Heart right ventricle (tissue), 16 donors: ENCODE results near the gene ZNF227. TPM values are rescaled to one million over a fixed set of nuclear protein-coding genes. Genes with fewer than 3 reads are reported as not detected.
A peak's percentile ranks its signal among the peaks of the same experiment; 100 is the strongest.
"Not testable (repeated sequence)": the region's sequence is repeated elsewhere in the genome, so short reads cannot be mapped to it uniquely, and the experiment has no call there.

ENCODE experiments used
- ATAC-seq, 8 donors: fragments of 200-7000 bp; cut with Tn5 transposase; one replicate each; pipeline ENCODE4 v1.9.1; 2020; ENCODE audit warnings: mild to moderate bottlenecking in 8 of 8, moderate library complexity in 8 of 8, moderate number of reproducible peaks in 1 of 8
- DNase-seq, 2 donors: peaks; one replicate each; pipeline ENCODE4 v3.0.0-alpha.2; 2020
- H3K27ac ChIP-seq, 10 donors: fragments of 200-600 bp; sonication (generic) in 2 of 10; one replicate each; pipeline versions ENCODE4 v1.5.0 to v1.8.0; 2020 to 2022; ENCODE audit warnings: mild to moderate bottlenecking in 3 of 10
- H3K27me3 ChIP-seq, 7 donors: fragments of 200-600 bp; one replicate each; pipeline ENCODE4 v1.8.0; 2021 to 2022; ENCODE audit warnings: mild to moderate bottlenecking in 2 of 7
- H3K36me3 ChIP-seq, 9 donors: fragments of 200-600 bp; sonication (generic) in 1 of 9; one replicate each; pipeline versions ENCODE4 v1.5.0 to v1.8.0; 2020 to 2022; ENCODE audit warnings: mild to moderate bottlenecking in 2 of 9
- H3K4me1 ChIP-seq, 9 donors: fragments of 200-600 bp; sonication (generic) in 1 of 9; one replicate each; pipeline versions ENCODE4 v1.5.0 to v1.8.0; 2020 to 2022; ENCODE audit warnings: mild to moderate bottlenecking in 4 of 9
- H3K4me3 ChIP-seq, 10 donors: fragments of 200-600 bp; sonication (generic) in 2 of 10; one replicate each; pipeline versions ENCODE4 v1.5.0 to v1.8.0; 2020 to 2022; ENCODE audit warnings: mild to moderate bottlenecking in 7 of 10, moderate library complexity in 2 of 10
- H3K9me3 ChIP-seq, 11 donors: fragments of 200-600 bp in 10 of 11; sonication (generic) in 2 of 11; one replicate each; pipeline versions ENCODE4 v1.5.0 to v1.8.0; 2013 to 2022; ENCODE audit warnings: mild to moderate bottlenecking in 2 of 11, control low read depth in 1 of 11, moderate library complexity in 1 of 11
- CTCF ChIP-seq, 9 donors: fragments of 200-600 bp; sonication (generic) in 2 of 9; IDR thresholded peaks; one replicate each; pipeline versions ENCODE4 v1.5.0 to v1.8.0; 2021 to 2022; ENCODE audit warnings: antibody characterized with exemption in 9 of 9, mild to moderate bottlenecking in 5 of 9, moderate library complexity in 1 of 9
- WGBS, 2 donors: extraction: QIAGEN DNeasy Blood & Tissue Kit; methylation state at CpG; one replicate each; pipeline ENCODE4 v1.1.7; 2013; ENCODE audit warnings: inconsistent platforms in 1 of 2; 5-methylcytosine and 5-hydroxymethylcytosine counted together
- intact Hi-C, 10 donors: fragments of 100-400 bp; cut with DNase I; formaldehyde crosslinking; loops; one replicate each; pipeline versions ENCODE4 v1.11.1 to v1.14.2; 2022
- polyA plus RNA-seq, 2 donors: library from polyadenylated mRNA; stranded (reverse); fragments of 200-250 nt; gene quantifications; one replicate each; pipeline ENCODE4 v1.2.3, GENCODE V29; 2013
- total RNA-seq, 10 donors: library from RNA; stranded (reverse); fragmentation: NEBNext Ultra II Directional in 3 of 10; extraction: Animal tissue kit (Norgen Biotek cat#: 25700) in 3 of 10; gene quantifications; one replicate each; pipeline versions ENCODE4 v1.2.1 to v1.2.4, GENCODE V29; 2021 to 2023
- donor health status: Arrhythmogenic right ventricular cardiomyopathy.
- donor health status: ischemic (EF 13 %, LVEDD 7.1; RV severe dilation, severe dysfunction).
- donor health status: healthy with polysubstance abuse.
- donor health status: DM: no; HTN: yes; CAD: no.
- donor health status: DM: no; HTN: no; CAD: no.
- donor health status: ischemic (EF 25% LVEDD 6.9; RV normal size, moderate dysfunction).
- donor health status: ischemic (EF 25% LVEDD 5.7; RV mildly dilated, moderate dysfunction).
- donor health status: healthy.
- donor health status: DM: yes; HTN: yes; CAD: no.
- donor health status: Ischemic cardiomyopathy.
- donor health status: ischemic (EF 35%, LVEDD 5.7; RV mildly dilated, moderate dysfunction).
- donor health status: nonischemic (EF 11% LVEDD 7.7; RV severe dilation, severe dysfunction).
- donor health status: DM: yes; HTN: yes; CAD: no.
- donor health status: PGD.
- donor health status: ischemic (EF 29% LVEDD 5.4; RV normal size, mild dysfunction).
- donor health status: nonischemic (EF 23%, LVEDD 6.1; RV moderate dilation, normal function).

ZNF227 gene
- total and polyA plus RNA-seq, 12 donors = 4.0 to 18.1 (median 12.5) TPM

- no peak for TF ChIP-seq CTCF (IDR thresholded peaks at IDR 0.05)
- peak overlapping the region; percentile 58 to 95 (median 76) for H3K4me3 ChIP-seq
- ATAC-seq (peak; percentile 94 to 98 (median 97)), DNase-seq (peak; percentile 86 to 94)
- no peaks in the 10 kb centered on the region for H3K36me3 ChIP-seq
- H3K27me3 ChIP-seq = peaks cover 0 to 5% (median 0%) of the 10 kb centered on the region in 7 donors
- H3K4me1 ChIP-seq = peaks cover 0 to 16% (median 8%) of the 10 kb centered on the region in 9 donors
- peak overlapping the region; percentile 88 to 96 (median 93) for H3K27ac ChIP-seq
- H3K9me3 ChIP-seq = peaks cover 0 to 31% (median 0%) of the 10 kb centered on the region in 11 donors
- intact Hi-C loops = loop anchor here in 4 of 10 donors (1.0 to 5.0 kb wide), 4 partner anchors 40 to 95 kb away; partner anchors contain the start of genes ZNF226 (in 3 of the 4) and ZNF225 (in 1 of the 4)
- WGBS, 2 donors = 4% methylated on average over 26 of the region's 26 CpGs
Measured at GRCh38 chr19:44207126-44207803, 5.1 kb upstream of the ZNF227 start.

GRCh38 chr19:44212866-44213346 is 574 bp downstream of the ZNF227 start:
- peak in 1 of 2 donors; percentile 6 for DNase-seq
- H3K36me3 ChIP-seq = peaks cover 0 to 39% (median 21%) of the 10 kb centered on the region in 9 donors
- intact Hi-C loops = loop anchor here in 6 of 10 donors (1.0 to 10.0 kb wide), 7 partner anchors 46 to 143 kb away; partner anchors contain the start of genes ZNF235 (in 3 of the 6), ZNF112 (in 2 of the 6), ZNF226 (in 2 of the 6) and ZNF225 (in 1 of the 6)
- H3K27ac ChIP-seq = peak overlapping the region; percentile 63 to 92 (median 86)
- peaks cover 0 to 7% (median 0%) of the 10 kb centered on the region in 11 donors for H3K9me3 ChIP-seq
- H3K4me1 ChIP-seq = peaks cover 0 to 32% (median 17%) of the 10 kb centered on the region in 9 donors
- no peak for TF ChIP-seq CTCF (IDR thresholded peaks at IDR 0.05)
- H3K4me3 ChIP-seq = peak overlapping the region; percentile 55 to 91 (median 81)
- 4% methylated on average over 15 of the region's 15 CpGs for WGBS, 2 donors
- peak; percentile 5 to 43 (median 34) for ATAC-seq
- no peaks in the 10 kb centered on the region for H3K27me3 ChIP-seq

GRCh38 chr19:44219926-44220325 is 7.6 kb downstream of the ZNF227 start:
- ATAC-seq = not testable (repeated sequence)

GRCh38 chr19:44220761-44221160 is 8.4 kb downstream of the ZNF227 start:
- peaks cover 0 to 63% (median 43%) of the 10 kb centered on the region in 9 donors for H3K36me3 ChIP-seq
- H3K4me3 ChIP-seq, H3K27me3 ChIP-seq, DNase-seq, intact Hi-C loops, H3K27ac ChIP-seq, ATAC-seq, H3K4me1 ChIP-seq: not testable (repeated sequence)
- WGBS, 2 donors = 95 to 97% methylated on average over 6 of the region's 6 CpGs
- H3K9me3 ChIP-seq = peaks cover 0 to 53% (median under 1%) of the 10 kb centered on the region in 11 donors

More at GRCh38 chr19:44219926-44220325, 7.6 kb downstream of the ZNF227 start:
- not testable (repeated sequence) for H3K27ac ChIP-seq, H3K4me3 ChIP-seq, H3K27me3 ChIP-seq, DNase-seq, H3K4me1 ChIP-seq
- 90 to 100% methylated on average over 1 to 3 of the region's 3 CpGs for WGBS, 2 donors
- H3K9me3 ChIP-seq = peaks cover 0 to 46% (median 0%) of the 10 kb centered on the region in 11 donors
- peaks cover 0 to 66% (median 37%) of the 10 kb centered on the region in 9 donors for H3K36me3 ChIP-seq
- intact Hi-C loops = loop anchor here in 3 of 10 donors (10.0 kb wide), 3 partner anchors 55 to 135 kb away; partner anchors contain the start of genes ZNF112 (in 1 of the 3), ZNF226 (in 1 of the 3) and ZNF235 (in 1 of the 3)

GRCh38 chr19:44221291-44221690 is 9.0 kb downstream of the ZNF227 start:
- H3K27ac ChIP-seq, H3K27me3 ChIP-seq, H3K4me3 ChIP-seq, H3K4me1 ChIP-seq, DNase-seq, intact Hi-C loops, ATAC-seq: not testable (repeated sequence)
- 96 to 100% methylated on average over 3 of the region's 3 CpGs for WGBS, 2 donors
- H3K9me3 ChIP-seq = peaks cover 0 to 58% (median 6%) of the 10 kb centered on the region in 11 donors
- H3K36me3 ChIP-seq = peaks cover 0 to 63% (median 43%) of the 10 kb centered on the region in 9 donors
